MM.1S (cell line): Measurements from ENCODE around the gene FOXA3.

ENCODE experiments used
- DNase-seq: peaks from one replicate; pipeline ENCODE4 v3.0.0-alpha.2; 2015
- H2AFZ ChIP-seq: fragments of 300-600 bp; sonication (generic); 2 replicates; pipeline ENCODE4 v1.6.0; 2016; ENCODE audit warnings: antibody characterized with exemption, low read length
- H3F3A ChIP-seq: fragments of 300-600 bp; sonication (generic); 2 replicates; pipeline ENCODE4 v1.6.1; 2016; ENCODE audit warnings: mild to moderate bottlenecking, antibody characterized with exemption, low read length, moderate library complexity, mixed read lengths; ENCODE audit not compliant: insufficient read depth
- H3K27ac ChIP-seq: fragments of 300-600 bp; sonication (generic); 2 replicates; pipeline ENCODE4 v1.5.1; 2016; ENCODE audit warnings: mild to moderate bottlenecking, low read length
- H3K27me3 ChIP-seq: fragments of 300-600 bp; sonication (generic); replicated peaks from 2 replicates; pipeline ENCODE4 v1.6.0; 2016; ENCODE audit warnings: low read length; ENCODE audit not compliant: insufficient read depth
- H3K36me3 ChIP-seq: fragments of 300-600 bp; sonication (generic); replicated peaks from 2 replicates; pipeline ENCODE4 v1.6.1; 2016; ENCODE audit warnings: mild to moderate bottlenecking, low read length, mixed read lengths; ENCODE audit not compliant: insufficient read depth
- H3K4me1 ChIP-seq: fragments of 300-600 bp; sonication (generic); 2 replicates; pipeline ENCODE4 v1.6.1; 2016; ENCODE audit warnings: low read length, mixed read lengths
- H3K4me2 ChIP-seq: fragments of 300-600 bp; sonication (generic); 2 replicates; pipeline ENCODE4 v1.6.0; 2016; ENCODE audit warnings: low read depth, low read length
- H3K4me3 ChIP-seq: fragments of 300-600 bp; sonication (generic); 2 replicates; pipeline ENCODE4 v1.5.1; 2016; ENCODE audit warnings: low read length, mixed read lengths
- H3K79me2 ChIP-seq: fragments of 300-600 bp; sonication (generic); 2 replicates; pipeline ENCODE4 v1.6.1; 2016; ENCODE audit warnings: mixed run types, low read length, mixed read lengths
- H3K9ac ChIP-seq: fragments of 300-600 bp; sonication (generic); 2 replicates; pipeline ENCODE4 v1.6.1; 2016; ENCODE audit warnings: low read length, mixed read lengths
- H3K9me2 ChIP-seq: fragments of 300-600 bp; sonication (generic); replicated peaks from 2 replicates; pipeline ENCODE4 v1.6.1; 2016; ENCODE audit warnings: mild to moderate bottlenecking, low read length, mixed read lengths; ENCODE audit not compliant: insufficient read depth
- H3K9me3 ChIP-seq: fragments of 300-600 bp; sonication (generic); replicated peaks from 2 replicates; pipeline ENCODE4 v1.6.1; 2016; ENCODE audit warnings: mild to moderate bottlenecking, low read length, mixed read lengths; ENCODE audit not compliant: insufficient read depth
- H4K20me1 ChIP-seq: fragments of 300-600 bp; sonication (generic); 2 replicates; pipeline ENCODE4 v1.6.1; 2016; ENCODE audit warnings: mild to moderate bottlenecking, low read length, moderate library complexity, mixed read lengths; ENCODE audit not compliant: insufficient read depth
- EZH2 ChIP-seq: fragments of 300-600 bp; sonication (generic); optimal IDR thresholded peaks from 2 replicates; pipeline ENCODE3; 2017; ENCODE audit warnings: low read depth, mild to moderate bottlenecking, antibody characterized with exemption, low read length, mixed read lengths
- EZH2phosphoT487 ChIP-seq: fragments of 300-600 bp; sonication (generic); IDR thresholded peaks from 2 replicates; pipeline ENCODE4 v1.6.1; 2018; ENCODE audit warnings: antibody characterized with exemption, low read length
- TF ChIP-seq, protein P1 (sequence below): fragments of 300-600 bp; sonication (generic); IDR thresholded peaks from 2 replicates; pipeline ENCODE4 v1.5.1; 2016; ENCODE audit warnings: antibody characterized with exemption, low read length, mixed read lengths

Gene FOXA3

DNA sequence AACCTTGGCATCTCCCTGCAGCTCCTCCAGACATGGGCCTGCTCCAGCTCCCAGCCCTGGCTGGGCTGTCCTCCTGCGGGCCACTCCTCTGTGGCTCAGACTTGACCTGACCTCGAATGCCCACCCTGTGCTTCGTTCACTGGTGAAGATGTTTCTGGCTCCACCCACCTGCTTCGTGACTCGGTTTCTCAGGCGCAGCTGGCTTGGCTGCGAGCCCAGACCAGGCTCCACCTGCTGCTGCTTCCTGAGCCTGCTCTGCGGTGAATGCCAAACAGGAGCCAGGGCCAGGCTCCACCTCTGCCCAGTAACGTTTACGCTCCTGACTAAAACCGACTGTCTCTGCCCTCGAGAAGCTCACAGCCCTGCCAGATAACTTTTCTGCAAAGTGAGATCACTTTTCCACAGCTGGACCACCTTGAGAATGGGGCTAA, 40.1 kb upstream of the FOXA3 start:
- DNase-seq: no peak
- H3K27ac ChIP-seq: no peak overlapping the region

DNA sequence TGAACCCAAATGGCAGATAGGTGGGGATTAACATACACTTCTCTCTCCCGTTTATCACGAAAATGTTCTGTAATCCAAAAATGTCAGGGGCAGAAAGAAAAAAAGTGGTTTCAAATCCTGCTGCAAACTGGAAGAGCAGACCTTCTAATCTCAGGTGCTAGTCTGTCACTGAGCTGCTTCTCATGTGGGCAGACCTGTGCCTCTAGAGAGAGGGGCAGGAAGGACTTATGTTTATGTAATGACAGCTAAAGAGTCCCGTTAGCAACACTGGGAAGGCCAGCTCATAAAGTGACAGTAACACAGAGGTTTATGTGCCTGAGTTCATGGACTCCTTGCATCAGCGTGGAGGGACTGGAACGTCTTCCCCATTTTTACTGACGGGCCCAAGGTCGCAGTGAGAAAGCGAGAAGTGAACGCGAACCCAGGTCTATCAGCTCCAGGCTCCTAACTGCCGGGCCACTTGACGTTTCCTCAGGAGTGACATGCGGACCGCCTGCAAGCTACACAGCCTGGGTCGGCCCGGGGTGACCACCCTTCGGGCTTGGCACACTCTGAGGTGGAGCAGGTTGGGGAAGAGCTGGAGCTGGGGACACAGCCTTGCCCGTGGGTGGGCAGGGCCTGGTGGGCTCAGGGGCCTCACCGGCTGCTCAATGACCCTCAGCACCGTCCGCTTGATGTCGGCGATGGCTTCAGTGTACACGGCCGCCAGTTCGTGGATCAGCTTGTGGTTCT, 39.4 kb upstream of the FOXA3 start:
- no peak overlapping the region for H3K4me3 ChIP-seq
- TF ChIP-seq EZH2: no peak

More for the DNA sequence above, 40.1 kb upstream of the FOXA3 start:
- no peak overlapping the region for H3K4me3 ChIP-seq
- no peaks in the 10 kb centered on the region for H3K27me3 ChIP-seq
- no peak overlapping the region for H3K4me2 ChIP-seq
- TF ChIP-seq EZH2phosphoT487: no peak
- TF ChIP-seq, protein P1, sequence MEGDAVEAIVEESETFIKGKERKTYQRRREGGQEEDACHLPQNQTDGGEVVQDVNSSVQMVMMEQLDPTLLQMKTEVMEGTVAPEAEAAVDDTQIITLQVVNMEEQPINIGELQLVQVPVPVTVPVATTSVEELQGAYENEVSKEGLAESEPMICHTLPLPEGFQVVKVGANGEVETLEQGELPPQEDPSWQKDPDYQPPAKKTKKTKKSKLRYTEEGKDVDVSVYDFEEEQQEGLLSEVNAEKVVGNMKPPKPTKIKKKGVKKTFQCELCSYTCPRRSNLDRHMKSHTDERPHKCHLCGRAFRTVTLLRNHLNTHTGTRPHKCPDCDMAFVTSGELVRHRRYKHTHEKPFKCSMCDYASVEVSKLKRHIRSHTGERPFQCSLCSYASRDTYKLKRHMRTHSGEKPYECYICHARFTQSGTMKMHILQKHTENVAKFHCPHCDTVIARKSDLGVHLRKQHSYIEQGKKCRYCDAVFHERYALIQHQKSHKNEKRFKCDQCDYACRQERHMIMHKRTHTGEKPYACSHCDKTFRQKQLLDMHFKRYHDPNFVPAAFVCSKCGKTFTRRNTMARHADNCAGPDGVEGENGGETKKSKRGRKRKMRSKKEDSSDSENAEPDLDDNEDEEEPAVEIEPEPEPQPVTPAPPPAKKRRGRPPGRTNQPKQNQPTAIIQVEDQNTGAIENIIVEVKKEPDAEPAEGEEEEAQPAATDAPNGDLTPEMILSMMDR: no peak
- 0 out of 2 replicates have a peak, but pooled peaks cover 6% of the 10 kb centered on the region for H3F3A ChIP-seq
- H3K36me3 ChIP-seq: no peaks in the 10 kb centered on the region; the same call in 1 of the 2 replicates
- H4K20me1 ChIP-seq: no peaks in the 10 kb centered on the region
- H3K9me2 ChIP-seq: no peaks in the 10 kb centered on the region
- no peaks in the 10 kb centered on the region for H3K9me3 ChIP-seq
- no peak overlapping the region for H2AFZ ChIP-seq
- no peak overlapping the region for H3K9ac ChIP-seq
- H3K4me1 ChIP-seq: peaks cover 12% of the 10 kb centered on the region
- no peaks in the 10 kb centered on the region for H3K79me2 ChIP-seq

DNA sequence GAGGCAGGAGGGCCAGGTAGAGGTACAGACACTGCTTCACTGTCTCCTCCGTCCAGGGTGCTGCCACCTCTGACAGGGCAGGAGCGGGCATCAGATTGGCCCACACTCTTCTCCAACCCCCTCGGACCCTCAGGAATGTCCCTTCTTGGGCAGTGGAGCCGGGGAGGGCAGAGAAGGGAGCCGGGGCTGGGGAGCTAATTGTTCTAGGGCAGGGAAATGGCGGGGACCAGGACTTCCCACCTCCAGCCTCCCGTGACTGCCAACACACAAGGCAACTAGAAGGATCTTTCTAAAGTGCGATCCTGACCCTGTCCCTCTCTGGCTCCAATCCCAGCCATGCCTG, 38.9 kb upstream of the FOXA3 start:
- no peak overlapping the region for H3K4me3 ChIP-seq
- 0 out of 2 replicates have a peak, but pooled peaks cover 6% of the 10 kb centered on the region for H3F3A ChIP-seq
- H3K9me2 ChIP-seq: no peaks in the 10 kb centered on the region
- H3K9ac ChIP-seq: no peak overlapping the region
- no peak overlapping the region for H3K4me2 ChIP-seq
- no peaks in the 10 kb centered on the region for H4K20me1 ChIP-seq
- no peak overlapping the region for H3K27ac ChIP-seq
- no peaks in the 10 kb centered on the region for H3K79me2 ChIP-seq
- peaks cover 12% of the 10 kb centered on the region for H3K4me1 ChIP-seq
- H3K27me3 ChIP-seq: no peaks in the 10 kb centered on the region
- H2AFZ ChIP-seq: no peak overlapping the region
- H3K9me3 ChIP-seq: no peaks in the 10 kb centered on the region
- peaks cover 4% of the 10 kb centered on the region for H3K36me3 ChIP-seq
- no peak for DNase-seq
- TF ChIP-seq EZH2: no peak
- TF ChIP-seq EZH2phosphoT487: no peak
- TF ChIP-seq, protein P1: no peak

More for the DNA sequence above, 39.4 kb upstream of the FOXA3 start:
- no peaks in the 10 kb centered on the region; the same call in none of the 2 replicates for H3K36me3 ChIP-seq
- H3K4me2 ChIP-seq: no peak overlapping the region
- H3K27me3 ChIP-seq: no peaks in the 10 kb centered on the region
- no peak overlapping the region for H3K27ac ChIP-seq
- no peaks in the 10 kb centered on the region for H3K9me2 ChIP-seq
- no peaks in the 10 kb centered on the region for H3K79me2 ChIP-seq
- no peak overlapping the region for H3K9ac ChIP-seq
- DNase-seq: no peak
- no peak overlapping the region for H2AFZ ChIP-seq
- peaks cover 12% of the 10 kb centered on the region for H3K4me1 ChIP-seq
- H3F3A ChIP-seq: 0 out of 2 replicates have a peak, but pooled peaks cover 6% of the 10 kb centered on the region
- no peaks in the 10 kb centered on the region for H3K9me3 ChIP-seq
- no peaks in the 10 kb centered on the region for H4K20me1 ChIP-seq
